Measurements from ENCODE around the gene ORMDL3.

ORMDL3 gene

GRCh38 chr17:39871801-39872200 is 55.6 kb downstream of the ORMDL3 start:
- no peak for DNase-seq (ENCODE audit: low read depth)
